HEK293T (cell line): ENCODE data around the gene ARHGEF16.

Experiments used
- CTCF ChIA-PET: fragments of 350-600 bp; formaldehyde crosslinking; extraction: SDS; loops from one replicate; lab custom pipeline; 2021; ENCODE audit warnings: antibody characterized with exemption, inconsistent platforms; lab: Yijun Ruan, JAX
- POLR2A ChIA-PET: fragments of 350-600 bp; formaldehyde crosslinking; extraction: SDS; loops from one replicate; lab custom pipeline; 2020; ENCODE audit warnings: antibody characterized with exemption, inconsistent platforms; lab: Yijun Ruan, JAX
- DNase-seq: peaks from one replicate; pipeline ENCODE4 v3.0.0; 2012; ENCODE audit warnings: mixed read lengths; ENCODE audit errors: extremely low spot score
- ARNT ChIP-seq: fragments of 450-650 bp; IDR thresholded peaks from 2 replicates; pipeline ENCODE4 v1.6.1; 2017; ENCODE audit warnings: mild to moderate bottlenecking
- BHLHE40 ChIP-seq: fragments of 450-650 bp; IDR thresholded peaks from 2 replicates; pipeline ENCODE4 v1.6.1; 2016; ENCODE audit warnings: mild to moderate bottlenecking, moderate library complexity, borderline replicate concordance
- CTBP1 ChIP-seq: fragments of 450-650 bp; IDR thresholded peaks from 2 replicates; pipeline ENCODE4 v1.6.1; 2016; ENCODE audit warnings: borderline replicate concordance
- ELF4 ChIP-seq: fragments of 450-650 bp; IDR thresholded peaks from 2 replicates; pipeline ENCODE4 v1.6.1; 2017; ENCODE audit warnings: antibody characterized with exemption
- FOXA1 ChIP-seq: fragments of 450-650 bp; IDR thresholded peaks from 2 replicates; pipeline ENCODE4 v1.6.1; 2016; ENCODE audit warnings: mild to moderate bottlenecking
- FOXK2 ChIP-seq: fragments of 450-650 bp; IDR thresholded peaks from 2 replicates; pipeline ENCODE4 v1.6.1; 2016; ENCODE audit warnings: mild to moderate bottlenecking
- FOXM1 ChIP-seq: fragments of 450-650 bp; IDR thresholded peaks from 2 replicates; pipeline ENCODE4 v1.6.1; 2017; ENCODE audit warnings: mild to moderate bottlenecking, borderline replicate concordance
- HDGF ChIP-seq: fragments of 450-650 bp; IDR thresholded peaks from 2 replicates; pipeline ENCODE4 v1.6.1; 2017; ENCODE audit warnings: antibody characterized with exemption, borderline replicate concordance
- L3MBTL2 ChIP-seq: fragments of 450-650 bp; conservative IDR thresholded peaks from 2 replicates; pipeline ENCODE4 v1.6.1; 2016; ENCODE audit warnings: mild to moderate bottlenecking
- LEF1 ChIP-seq: fragments of 450-650 bp; IDR thresholded peaks from 2 replicates; pipeline ENCODE4 v1.6.1; 2017; ENCODE audit warnings: mild to moderate bottlenecking, borderline replicate concordance
- NFRKB ChIP-seq: fragments of 450-650 bp; IDR thresholded peaks from 2 replicates; pipeline ENCODE4 v1.6.1; 2016; ENCODE audit warnings: mild to moderate bottlenecking, moderate library complexity
- PKNOX1 ChIP-seq: fragments of 450-650 bp; IDR thresholded peaks from 2 replicates; pipeline ENCODE4 v1.6.1; 2016
- SP1 ChIP-seq: fragments of 450-650 bp; IDR thresholded peaks from 2 replicates; pipeline ENCODE4 v1.6.1; 2017
- SUZ12 ChIP-seq: fragments of 450-650 bp; IDR thresholded peaks from 2 replicates; pipeline ENCODE4 v1.6.1; 2016; ENCODE audit warnings: mild to moderate bottlenecking
- TARDBP ChIP-seq: fragments of 450-650 bp; IDR thresholded peaks from 2 replicates; pipeline ENCODE4 v1.6.1; 2016
- ZNF384 ChIP-seq: fragments of 450-650 bp; IDR thresholded peaks from 2 replicates; pipeline ENCODE4 v1.6.1; 2016

The ARHGEF16 gene

GRCh38 chr1:3511306-3511705 lies 56.8 kb downstream of the ARHGEF16 start:
- no peak for DNase-seq
- TF ChIP-seq PKNOX1 (no peak), ZNF384 (no peak), LEF1 (no peak)
- CTCF ChIA-PET = interaction anchor here (0.8 kb wide), 1 partner anchor 103 kb away, joined by 3 read pairs; no protein-coding TSS in a partner anchor
- POLR2A ChIA-PET = no interaction called here

DNA sequence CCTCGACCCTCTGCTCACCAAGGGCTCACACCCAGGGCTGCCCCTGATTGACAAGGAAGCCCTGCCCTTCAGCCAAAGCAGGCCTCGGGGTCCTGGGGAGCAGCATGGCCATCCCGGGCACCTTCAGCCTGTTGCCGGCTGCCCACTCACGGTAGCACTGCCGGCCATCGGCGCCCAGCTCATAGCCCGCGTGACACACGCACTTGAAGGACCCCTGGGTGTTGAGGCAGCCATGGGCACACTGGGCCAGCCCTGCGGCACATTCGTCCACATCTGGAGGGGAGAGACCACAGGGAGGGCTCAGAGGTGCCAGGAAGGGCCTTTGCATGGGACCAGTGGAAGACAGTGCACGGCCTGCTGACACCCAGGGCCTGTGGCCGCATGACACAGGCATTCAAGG lies 57.4 kb downstream of the ARHGEF16 start:
- POLR2A ChIA-PET = no interaction called here
- TF ChIP-seq SUZ12 (no peak), FOXM1 (no peak), FOXA1 (no peak), ZNF384 (no peak), NFRKB (no peak), TARDBP (no peak), L3MBTL2 (no peak), SP1 (no peak), PKNOX1 (no peak)
- CTCF ChIA-PET = interaction anchor here (0.8 kb wide), 1 partner anchor 103 kb away, joined by 3 read pairs; no protein-coding TSS in a partner anchor
- DNase-seq = no peak

DNA sequence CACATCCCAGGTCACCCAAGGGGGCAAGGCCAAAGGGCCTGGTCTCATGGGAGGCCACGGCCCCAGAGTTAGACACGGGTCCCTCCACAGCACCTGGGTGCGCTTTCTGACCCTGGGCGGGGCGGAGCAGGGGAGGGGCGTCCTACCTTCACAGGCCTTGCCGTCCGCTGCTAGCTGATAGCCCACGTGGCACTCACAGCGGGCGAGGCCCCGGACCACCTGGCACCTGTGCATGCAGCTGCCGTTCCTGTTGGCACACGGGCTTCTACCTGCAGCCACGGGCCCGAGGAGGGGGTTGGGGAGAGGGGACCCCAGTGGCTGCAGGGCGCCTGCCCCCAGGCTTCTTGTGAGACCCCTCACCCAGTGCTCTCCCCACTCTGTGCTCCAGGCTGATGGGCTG lies 59.9 kb downstream of the ARHGEF16 start:
- no peak for TF ChIP-seq CTBP1
- TF ChIP-seq ARNT = no peak
- no peak for TF ChIP-seq FOXK2
- TF ChIP-seq BHLHE40 = no peak
- TF ChIP-seq FOXM1 = no peak
- TF ChIP-seq FOXA1 = no peak
- no peak for TF ChIP-seq ELF4
- POLR2A ChIA-PET = no interaction called here
- no peak for DNase-seq
- CTCF ChIA-PET = no interaction called here

- POLR2A ChIA-PET = no interaction called here
- CTCF ChIA-PET = interaction anchor here (0.7 kb wide), 1 partner anchor 254 kb away, joined by 3 read pairs; no protein-coding TSS in a partner anchor
- TF ChIP-seq FOXM1 (no peak), L3MBTL2 (no peak), HDGF (no peak), SUZ12 (no peak), NFRKB (no peak), TARDBP (no peak), CTBP1 (no peak), FOXK2 (no peak), LEF1 (no peak), ARNT (no peak), ZNF384 (no peak), ELF4 (no peak)
- no peak for DNase-seq
Measured at GRCh38 chr1:3515272-3515671, 60.8 kb downstream of the ARHGEF16 start.

- TF ChIP-seq PKNOX1 = no peak
- TF ChIP-seq ELF4 = no peak
- TF ChIP-seq FOXA1 = no peak
- TF ChIP-seq NFRKB = no peak
- no peak for TF ChIP-seq TARDBP
- no peak for TF ChIP-seq FOXM1
- TF ChIP-seq HDGF = no peak
- no peak for TF ChIP-seq SP1
- TF ChIP-seq BHLHE40 = no peak
- no peak for TF ChIP-seq FOXK2
- no peak for TF ChIP-seq LEF1
- no peak for TF ChIP-seq ZNF384
- no peak for TF ChIP-seq L3MBTL2
- POLR2A ChIA-PET = no interaction called here
- no peak for DNase-seq
- CTCF ChIA-PET = interaction anchor here (0.7 kb wide), 1 partner anchor 254 kb away, joined by 3 read pairs; no protein-coding TSS in a partner anchor
Measured at GRCh38 chr1:3515774-3516480, 61.5 kb downstream of the ARHGEF16 start.

DNA sequence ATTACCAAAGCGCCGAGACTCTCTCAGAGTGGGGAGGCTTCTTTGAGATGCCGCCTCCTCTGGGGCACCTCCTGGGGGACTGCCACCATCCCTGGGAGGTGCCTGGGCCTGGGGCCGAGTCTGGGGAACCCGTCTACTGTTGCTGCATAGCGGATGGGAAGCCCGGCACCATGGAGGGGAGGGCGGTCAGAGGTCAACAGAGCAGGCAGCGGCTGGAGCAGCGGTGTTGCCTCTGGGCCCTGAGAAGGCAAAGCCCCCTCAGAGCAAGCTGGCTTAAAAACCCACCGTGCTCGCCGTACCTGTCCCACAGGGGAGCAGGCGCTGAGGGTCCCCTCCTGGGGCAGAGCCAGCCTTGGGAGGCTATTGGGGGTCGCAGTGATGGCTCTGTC lies 62.0 kb downstream of the ARHGEF16 start:
- CTCF ChIA-PET = no interaction called here
- no peak for TF ChIP-seq SUZ12
- no peak for TF ChIP-seq ARNT
- TF ChIP-seq ZNF384 = no peak
- POLR2A ChIA-PET = no interaction called here
- DNase-seq = no peak
